NCI-H1694 (cell line): ENCODE measurements around the gene LAMA5.

Experiments
- DNase-seq: peaks from one replicate; lab custom pipeline; 2025; lab: John Stamatoyannopoulos, UW

Gene LAMA5

DNA sequence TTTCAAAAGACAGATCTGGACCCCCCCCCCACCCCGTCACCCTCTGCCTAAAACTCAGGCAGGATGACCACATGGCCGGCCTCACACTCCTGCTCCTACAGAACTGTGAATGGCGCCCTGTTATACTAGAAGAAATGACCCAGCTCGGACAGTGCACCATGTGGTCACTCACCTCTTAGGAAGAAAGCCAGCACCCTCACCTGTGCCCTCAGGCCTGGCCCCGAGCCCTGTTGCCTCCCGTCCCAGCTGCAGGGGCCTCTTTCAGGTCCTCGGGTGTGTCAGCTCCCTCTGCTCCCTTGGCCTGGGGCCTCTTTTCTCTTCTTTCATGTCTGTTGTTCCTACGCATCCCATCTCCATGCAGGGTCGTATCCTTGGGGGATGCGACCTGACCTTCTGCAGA lies 105.0 kb downstream of the LAMA5 start:
- DNase-seq: no peak

DNA sequence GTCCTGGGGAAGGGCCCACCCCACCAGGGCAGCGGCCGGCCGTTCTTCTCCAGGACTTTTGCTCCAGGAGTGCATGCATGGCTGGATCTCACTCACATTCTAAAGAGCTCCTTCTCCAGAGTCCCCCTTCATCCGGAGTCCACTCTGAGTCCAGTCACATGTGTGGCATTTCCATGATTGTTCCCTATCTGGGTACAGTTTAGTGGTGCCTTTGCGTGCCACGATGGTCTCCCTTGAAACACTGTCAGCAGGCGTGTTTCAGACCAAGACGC lies 107.9 kb downstream of the LAMA5 start:
- DNase-seq: no peak
